NCI-H510A (cell line): ENCODE measurements around the gene FRY.

Experiments
- DNase-seq: peaks from one replicate; lab custom pipeline; 2025; lab: John Stamatoyannopoulos, UW

FRY gene

GRCh38 chr13:32174366-32174765 lies 142.8 kb downstream of the FRY start:
- no peak for DNase-seq

DNA sequence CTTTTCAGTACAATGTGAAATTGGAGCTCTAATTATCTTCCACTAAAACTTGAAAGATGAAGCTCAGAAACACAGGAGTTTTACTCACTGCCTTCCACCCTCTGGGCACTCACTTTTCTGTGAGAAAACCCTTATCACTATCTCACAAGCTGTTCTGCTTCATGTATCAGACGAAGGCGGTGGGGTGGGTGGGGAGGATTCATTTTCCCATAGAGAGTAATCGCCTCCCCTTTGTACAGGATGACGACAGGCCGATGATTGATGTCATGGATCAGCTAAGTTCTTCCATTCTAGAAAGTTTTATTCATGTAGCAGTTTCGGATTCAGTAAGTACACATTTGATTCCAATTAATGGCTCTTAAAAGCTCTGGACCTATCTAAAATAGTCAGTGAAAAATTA lies 143.7 kb downstream of the FRY start:
- no peak for DNase-seq

- DNase-seq: no peak
Observed at GRCh38 chr13:32175943-32176342, 144.4 kb downstream of the FRY start.

- no peak for DNase-seq
Observed at GRCh38 chr13:32176696-32177095, 145.1 kb downstream of the FRY start.

- no peak for DNase-seq
Observed at GRCh38 chr13:32178763-32179162, 147.2 kb downstream of the FRY start.

DNA sequence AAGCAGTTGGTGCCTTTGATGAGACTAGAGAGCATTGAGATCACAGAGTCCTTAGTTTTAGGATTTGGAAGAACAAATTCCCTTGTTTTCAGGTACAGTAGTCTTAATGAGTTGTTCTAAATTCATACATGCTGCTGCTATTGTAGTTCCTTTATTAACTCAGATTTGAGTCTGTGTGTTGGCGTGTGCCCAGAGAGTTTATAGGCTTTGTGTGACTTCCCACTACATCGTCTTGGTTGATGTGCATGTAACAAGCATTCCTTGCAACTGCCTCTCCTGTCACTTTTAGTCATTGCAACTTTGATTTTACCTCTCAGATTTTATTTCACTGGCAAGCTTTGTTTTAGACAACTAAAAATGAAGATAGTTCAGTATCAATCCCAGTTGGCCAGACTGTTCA lies 148.1 kb downstream of the FRY start:
- no peak for DNase-seq

DNA sequence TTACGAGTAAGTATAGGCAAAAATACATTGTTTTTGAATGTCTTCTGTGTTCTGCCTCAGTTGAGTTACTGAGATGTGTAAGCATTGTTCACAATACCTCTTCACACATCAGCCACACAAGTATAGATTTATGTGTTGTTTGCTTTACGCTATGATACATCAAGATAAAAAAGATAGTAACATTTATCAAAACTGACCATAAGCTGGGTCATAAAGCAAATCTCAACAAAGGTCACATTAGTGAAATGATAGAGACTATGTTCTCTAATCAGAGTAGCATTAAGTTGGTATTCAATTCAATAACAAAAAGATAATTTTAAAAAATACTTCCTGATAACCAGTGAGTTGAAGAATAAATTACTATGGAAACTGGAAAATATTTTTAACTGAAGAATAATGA lies 156.1 kb downstream of the FRY start:
- DNase-seq: no peak

DNA sequence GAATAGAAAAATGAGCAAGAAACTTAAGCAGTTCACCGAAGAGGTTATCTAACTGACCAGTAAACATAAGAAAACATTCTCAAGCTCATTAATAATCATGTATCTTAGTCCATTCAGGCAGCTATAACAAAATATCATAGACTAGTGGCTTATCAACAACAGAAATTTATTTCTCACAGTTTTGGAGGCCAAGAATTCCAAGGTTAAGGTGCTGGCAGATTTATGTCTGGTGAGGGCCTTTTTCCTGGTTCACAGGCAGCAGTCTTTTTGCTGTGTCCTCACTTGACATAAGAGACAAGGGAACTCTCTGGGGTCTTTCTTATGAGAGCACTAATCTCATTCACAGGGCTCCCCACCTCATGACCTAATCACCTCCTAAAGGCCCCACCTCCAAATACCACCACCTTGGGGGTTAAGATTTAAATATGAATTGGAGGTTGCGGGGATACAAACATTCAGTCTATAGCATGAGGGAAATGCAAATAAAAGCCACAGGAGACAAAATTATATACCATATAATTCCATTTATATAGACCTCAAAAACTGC lies 160.0 kb downstream of the FRY start:
- DNase-seq: no peak

DNA sequence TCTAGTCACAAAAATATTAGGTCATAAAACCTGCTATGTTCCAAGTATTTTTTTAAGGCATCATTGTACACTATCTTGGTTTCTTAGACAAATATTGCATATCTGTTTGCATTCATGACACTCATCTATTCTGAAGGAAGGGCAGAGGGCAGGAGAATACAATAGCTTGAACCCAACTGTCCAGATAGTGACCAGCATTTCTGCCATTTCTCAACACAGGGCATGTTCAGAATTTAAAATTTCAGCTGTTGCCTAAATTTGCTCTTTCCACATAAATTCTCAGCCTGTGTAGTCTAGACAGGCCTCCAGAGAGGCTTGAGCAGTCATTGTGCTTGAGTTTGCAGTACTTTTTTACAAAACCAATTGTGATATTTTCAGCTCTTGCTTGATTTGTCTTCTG lies 164.1 kb downstream of the FRY start:
- no peak for DNase-seq

- no peak for DNase-seq
Observed at GRCh38 chr13:32199168-32199567, 167.6 kb downstream of the FRY start.

- no peak for DNase-seq
Observed at GRCh38 chr13:32200741-32201140, 169.2 kb downstream of the FRY start.

- no peak for DNase-seq
Observed at GRCh38 chr13:32201809-32202208, 170.2 kb downstream of the FRY start.

- DNase-seq: no peak
Observed at GRCh38 chr13:32202268-32202667, 170.7 kb downstream of the FRY start.

DNA sequence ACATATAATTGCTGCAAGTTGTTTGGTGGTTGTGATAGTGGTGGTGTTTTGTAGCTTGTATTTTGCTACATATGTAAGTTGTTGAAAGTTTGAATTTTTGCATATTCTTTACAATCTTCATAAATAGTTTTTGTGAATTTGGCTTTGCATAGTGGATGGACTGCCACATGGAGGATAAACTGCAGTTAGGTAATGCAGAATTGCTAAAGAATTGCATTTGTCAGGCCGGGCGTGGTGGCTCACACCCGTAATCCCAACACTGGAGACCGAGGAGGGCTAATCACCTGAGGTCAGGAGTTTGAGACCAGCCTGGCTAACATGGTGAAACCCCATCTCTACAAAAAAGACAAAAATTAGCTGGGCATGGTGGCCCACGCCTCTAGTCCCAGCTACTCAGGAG lies 171.6 kb downstream of the FRY start:
- DNase-seq: no peak

DNA sequence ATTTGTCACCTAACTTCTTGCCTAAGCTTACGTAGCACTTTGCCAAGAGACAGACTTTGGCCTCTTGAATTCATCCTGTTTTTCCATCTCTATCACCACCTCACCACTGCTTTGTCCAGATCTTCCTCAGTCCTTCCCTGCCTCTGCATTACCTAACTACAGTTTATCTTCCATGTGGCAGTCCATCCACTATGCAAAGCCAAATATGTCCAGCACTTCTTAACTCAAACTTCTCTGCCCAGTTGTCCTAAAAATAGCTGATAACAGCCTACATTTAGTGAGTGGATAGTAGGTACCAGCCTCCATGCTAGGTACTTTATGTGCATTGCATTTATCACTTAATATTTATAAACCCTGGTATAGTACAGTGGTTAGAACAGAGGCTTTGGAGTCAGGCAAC lies 172.2 kb downstream of the FRY start:
- DNase-seq: no peak

GRCh38 chr13:32205431-32206096 lies 174.0 kb downstream of the FRY start:
- no peak for DNase-seq

GRCh38 chr13:32206097-32206740 lies 174.6 kb downstream of the FRY start:
- DNase-seq: no peak

DNA sequence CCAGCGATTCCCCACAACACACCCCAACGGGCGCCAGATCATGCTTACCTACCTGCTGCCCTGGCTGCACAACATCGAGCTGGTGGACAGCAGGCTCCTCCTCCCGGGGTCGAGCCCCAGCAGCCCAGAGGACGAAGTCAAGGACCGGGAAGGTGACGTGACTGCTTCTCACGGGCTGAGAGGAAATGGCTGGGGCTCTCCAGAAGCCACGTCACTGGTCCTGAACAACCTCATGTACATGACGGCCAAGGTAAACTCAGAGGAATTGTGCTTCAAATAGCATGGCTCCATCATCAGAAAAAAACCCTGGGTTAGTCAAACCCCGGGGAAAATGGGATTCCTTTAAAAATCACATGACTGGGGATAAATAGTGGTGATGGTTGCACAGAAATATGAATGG lies 177.3 kb downstream of the FRY start:
- no peak for DNase-seq

- DNase-seq: no peak
Observed at GRCh38 chr13:32209652-32210051, 178.1 kb downstream of the FRY start.

DNA sequence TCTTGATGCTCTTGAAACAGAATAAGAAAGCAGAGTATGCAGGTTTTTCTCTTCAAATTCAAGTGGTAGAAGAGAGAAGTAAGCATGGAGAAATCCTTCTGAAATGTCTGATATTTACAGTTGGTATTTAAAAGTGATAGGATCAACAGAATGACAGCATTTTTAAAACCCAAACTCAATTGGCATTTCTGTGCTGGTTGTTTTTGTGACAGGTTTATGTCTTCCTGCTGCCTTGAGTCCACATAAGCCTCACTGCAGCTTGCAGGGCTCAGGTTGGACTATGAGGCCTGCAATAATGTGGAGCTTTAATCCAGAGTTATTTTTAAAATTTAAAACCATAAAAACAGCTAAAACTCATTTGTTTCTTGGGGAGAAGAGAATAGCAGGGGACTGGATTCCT lies 178.5 kb downstream of the FRY start:
- DNase-seq: no peak

DNA sequence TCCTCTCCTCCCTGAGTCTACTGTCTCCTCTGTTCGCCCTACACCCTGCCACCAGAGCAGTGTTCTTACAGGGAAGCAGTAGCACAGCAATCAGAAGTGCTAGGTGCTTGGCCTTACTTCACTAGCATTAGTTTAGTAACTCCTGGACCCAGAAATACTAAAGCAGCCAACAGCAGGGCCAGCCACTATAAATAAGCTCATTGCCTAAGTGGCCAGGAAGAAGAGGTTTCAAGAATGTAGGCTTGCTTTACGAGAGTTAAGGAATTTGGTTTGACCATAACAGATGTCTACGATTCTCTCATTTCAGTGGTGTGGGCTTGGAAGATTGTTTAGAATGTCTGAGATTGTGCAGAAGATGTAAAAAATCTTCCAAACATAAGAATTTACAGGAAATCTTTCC lies 180.2 kb downstream of the FRY start:
- no peak for DNase-seq

DNA sequence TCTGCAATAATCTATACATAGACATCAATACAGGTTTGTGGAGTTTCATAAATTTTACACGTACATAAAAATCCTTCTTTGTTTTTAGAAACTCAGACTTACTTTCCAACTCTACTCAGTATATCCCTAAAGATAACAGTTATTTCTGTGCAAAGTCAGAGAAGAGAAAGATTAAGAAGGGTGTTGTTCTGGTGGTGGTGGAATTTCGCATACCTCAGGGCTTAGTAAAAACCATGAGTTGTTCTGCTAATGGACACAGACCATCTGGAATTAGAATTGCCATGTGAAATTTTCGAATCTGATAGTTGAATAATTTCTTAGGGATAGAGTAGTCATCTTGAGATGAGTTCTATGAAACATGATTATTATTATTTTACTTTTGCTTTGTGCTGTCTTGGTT lies 180.8 kb downstream of the FRY start:
- no peak for DNase-seq

DNA sequence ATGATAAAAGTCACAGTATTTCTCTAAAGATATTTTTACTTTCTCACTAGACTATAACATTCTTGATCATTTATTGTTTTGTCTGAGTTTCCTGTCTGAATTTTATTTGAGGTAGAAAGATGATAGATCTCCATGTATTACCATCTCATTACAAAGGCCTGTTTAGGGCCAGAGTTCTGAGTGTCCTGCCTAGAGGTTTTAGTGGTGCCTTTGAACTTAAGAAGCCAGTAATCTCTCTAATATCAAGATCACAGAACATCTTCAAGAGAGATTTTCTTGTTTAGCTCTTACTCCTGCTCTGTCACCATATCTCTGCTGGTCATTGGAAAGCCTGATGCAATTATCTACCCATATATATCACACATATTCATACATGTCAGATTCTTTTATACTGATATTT lies 182.1 kb downstream of the FRY start:
- DNase-seq: no peak

GRCh38 chr13:32214071-32214470 lies 182.5 kb downstream of the FRY start:
- no peak for DNase-seq
